Epithelial cell of esophagus (primary cell): ENCODE measurements around the gene CELA1.
A peak's percentile ranks its signal among the peaks of the same experiment; 100 is the strongest.

Source experiments
- DNase-seq: peaks from one replicate; pipeline ENCODE4 v3.0.0; 2010; ENCODE audit warnings: low read depth
- H3K4me3 ChIP-seq: 2 replicates; pipeline ENCODE4 v1.5.1; 2011; ENCODE audit warnings: mild to moderate bottlenecking, low read length, control low read depth
- TF ChIP-seq, protein P1 (sequence below): IDR thresholded peaks from 2 replicates; pipeline ENCODE4 v1.5.1; 2011; ENCODE audit warnings: low read depth, mild to moderate bottlenecking, low read length, control low read depth, inconsistent platforms; ENCODE audit not compliant: insufficient read depth; ENCODE audit errors: missing control alignments

Gene CELA1

GRCh38 chr12:51323966-51324895, 22.2 kb downstream of the CELA1 start, which contains the start of gene BIN2:
Gene BIN2 (minus strand): TSS chr12:51324174. CDS start chr12:51324102, 72 bp downstream.
- H3K4me3 ChIP-seq = no peak within 1 kb of the TSS
- DNase-seq = no peak
- TF ChIP-seq, protein P1, sequence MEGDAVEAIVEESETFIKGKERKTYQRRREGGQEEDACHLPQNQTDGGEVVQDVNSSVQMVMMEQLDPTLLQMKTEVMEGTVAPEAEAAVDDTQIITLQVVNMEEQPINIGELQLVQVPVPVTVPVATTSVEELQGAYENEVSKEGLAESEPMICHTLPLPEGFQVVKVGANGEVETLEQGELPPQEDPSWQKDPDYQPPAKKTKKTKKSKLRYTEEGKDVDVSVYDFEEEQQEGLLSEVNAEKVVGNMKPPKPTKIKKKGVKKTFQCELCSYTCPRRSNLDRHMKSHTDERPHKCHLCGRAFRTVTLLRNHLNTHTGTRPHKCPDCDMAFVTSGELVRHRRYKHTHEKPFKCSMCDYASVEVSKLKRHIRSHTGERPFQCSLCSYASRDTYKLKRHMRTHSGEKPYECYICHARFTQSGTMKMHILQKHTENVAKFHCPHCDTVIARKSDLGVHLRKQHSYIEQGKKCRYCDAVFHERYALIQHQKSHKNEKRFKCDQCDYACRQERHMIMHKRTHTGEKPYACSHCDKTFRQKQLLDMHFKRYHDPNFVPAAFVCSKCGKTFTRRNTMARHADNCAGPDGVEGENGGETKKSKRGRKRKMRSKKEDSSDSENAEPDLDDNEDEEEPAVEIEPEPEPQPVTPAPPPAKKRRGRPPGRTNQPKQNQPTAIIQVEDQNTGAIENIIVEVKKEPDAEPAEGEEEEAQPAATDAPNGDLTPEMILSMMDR = no peak

DNA sequence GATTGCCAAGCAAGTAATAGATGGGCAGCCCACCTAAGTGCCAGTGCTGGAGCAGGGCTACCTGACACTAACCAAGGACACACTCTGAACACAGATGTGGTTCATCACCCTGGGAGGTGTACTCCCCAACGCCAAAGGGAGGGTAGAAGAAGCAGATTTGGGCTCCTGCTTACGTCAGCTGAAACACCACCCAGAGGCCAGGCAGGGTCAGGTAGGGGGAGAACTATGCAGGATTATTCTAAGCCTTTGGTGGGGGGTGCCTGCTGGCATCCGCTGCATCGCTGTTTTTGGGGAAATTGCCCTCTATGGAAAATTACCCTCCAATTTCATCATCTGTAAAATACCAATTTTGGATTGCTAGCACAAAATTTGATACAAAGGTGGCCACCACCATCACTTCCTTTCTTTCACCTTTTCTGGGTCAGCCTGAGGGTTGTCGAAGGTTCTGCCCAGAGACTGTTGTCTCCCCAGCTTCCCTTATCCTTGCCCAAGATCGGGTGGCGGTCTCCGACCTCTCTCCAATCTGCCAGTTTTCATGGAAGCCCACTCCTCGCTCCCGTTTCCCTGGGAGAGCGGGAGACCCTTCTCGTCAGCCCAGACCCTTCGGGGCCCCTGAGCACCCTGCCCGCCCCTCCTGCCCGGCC, 23.0 kb downstream of the CELA1 start:
- H3K4me3 ChIP-seq = no peak overlapping the region
- no peak for DNase-seq
- TF ChIP-seq, protein P1 = no peak

DNA sequence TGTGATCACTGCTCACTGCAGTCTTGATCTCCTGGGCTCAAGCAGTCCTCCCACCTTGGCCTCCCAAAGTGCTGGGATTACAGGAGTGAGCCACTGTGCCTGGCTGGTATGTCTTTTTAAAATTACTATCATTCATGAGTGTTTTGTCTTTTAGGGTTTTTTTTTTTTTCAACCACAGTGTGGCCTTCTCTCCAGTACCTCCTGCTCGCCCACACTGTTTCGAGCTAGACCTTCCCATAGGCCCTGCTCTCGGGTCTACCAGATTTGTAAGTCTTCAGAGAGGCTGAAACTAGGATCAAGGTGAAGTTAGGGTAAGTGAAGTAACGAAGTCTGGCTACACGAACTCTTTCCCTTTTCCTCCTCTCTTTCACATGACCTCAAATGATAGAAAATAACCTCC, 24.0 kb downstream of the CELA1 start:
- DNase-seq = no peak
- TF ChIP-seq, protein P1 = no peak
- H3K4me3 ChIP-seq = no peak overlapping the region

GRCh38 chr12:51321882-51322281, 24.6 kb downstream of the CELA1 start:
- peak; percentile 50 for DNase-seq
- H3K4me3 ChIP-seq = no peak overlapping the region
- TF ChIP-seq, protein P1 = no peak

DNA sequence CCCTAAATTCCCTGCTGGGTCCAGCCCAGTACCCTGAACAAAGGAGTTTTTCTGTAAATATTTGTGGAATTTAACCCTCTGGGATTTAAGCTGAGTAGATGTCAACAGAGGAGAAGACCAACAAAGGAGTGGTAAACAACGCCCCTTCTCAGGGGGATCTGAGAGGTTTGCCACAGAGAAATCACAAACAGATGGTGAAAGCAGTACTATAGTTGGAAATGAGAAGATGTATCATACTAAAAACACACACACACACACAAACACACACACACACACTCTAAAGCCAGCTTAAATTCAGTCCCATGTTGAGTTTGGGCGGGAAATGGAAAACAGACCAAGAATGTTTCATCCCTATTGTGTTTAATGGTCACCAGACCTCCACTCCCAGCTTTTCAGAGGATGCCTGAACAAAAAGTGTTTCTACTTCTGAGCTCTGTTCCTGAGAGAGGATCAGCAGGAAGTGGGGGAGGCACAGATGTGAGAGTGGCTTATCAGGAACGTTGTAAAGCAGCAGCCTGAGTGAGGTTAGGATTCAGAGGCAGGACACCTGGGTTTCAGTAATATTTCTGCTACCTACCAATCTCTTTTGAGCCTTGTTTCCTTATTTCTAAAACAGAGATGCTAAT, 25.7 kb downstream of the CELA1 start:
- DNase-seq = no peak
- no peak overlapping the region for H3K4me3 ChIP-seq
- TF ChIP-seq, protein P1 = no peak

GRCh38 chr12:51320311-51320694, 26.2 kb downstream of the CELA1 start:
- DNase-seq = no peak
- TF ChIP-seq, protein P1 = no peak
- H3K4me3 ChIP-seq = no peak overlapping the region
